ENCODE data around the gene FSHB.

FSHB gene

GRCh38 chr11:30206249-30206996 lies 24.4 kb upstream of the FSHB start:
- no peak for DNase-seq (ENCODE audit: low read depth)
- no peak for TF ChIP-seq CTCF (conservative IDR thresholded peaks at IDR 0.05; ENCODE audit: low read depth, low read length)
- no peak overlapping the region for H3K4me3 ChIP-seq (ENCODE audit: low read depth, low read length)

DNA sequence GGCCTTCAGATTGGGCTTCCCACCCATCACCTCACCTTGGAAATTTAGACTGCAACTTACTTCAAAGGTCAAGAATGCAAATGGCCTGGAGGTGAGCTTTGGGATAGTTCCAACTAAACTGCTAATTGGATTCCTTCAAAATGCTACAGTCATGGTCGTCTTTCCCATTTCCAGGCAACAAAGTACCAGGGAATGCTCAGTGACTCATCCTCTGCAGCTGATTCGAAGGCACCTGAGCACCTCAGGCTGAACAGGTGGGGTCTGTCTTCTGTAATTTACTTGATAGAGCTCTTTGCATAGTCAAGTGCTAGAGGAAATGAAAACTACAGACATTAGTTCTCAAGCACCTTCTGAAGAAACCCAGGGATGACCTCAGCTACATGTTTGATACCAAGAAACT lies 20.5 kb upstream of the FSHB start:
- H3K4me3 ChIP-seq (ENCODE audit: low read depth, low read length): no peak overlapping the region
- no peak for TF ChIP-seq CTCF (conservative IDR thresholded peaks at IDR 0.05; ENCODE audit: low read depth, low read length)
- no peak for DNase-seq (ENCODE audit: low read depth)

DNA sequence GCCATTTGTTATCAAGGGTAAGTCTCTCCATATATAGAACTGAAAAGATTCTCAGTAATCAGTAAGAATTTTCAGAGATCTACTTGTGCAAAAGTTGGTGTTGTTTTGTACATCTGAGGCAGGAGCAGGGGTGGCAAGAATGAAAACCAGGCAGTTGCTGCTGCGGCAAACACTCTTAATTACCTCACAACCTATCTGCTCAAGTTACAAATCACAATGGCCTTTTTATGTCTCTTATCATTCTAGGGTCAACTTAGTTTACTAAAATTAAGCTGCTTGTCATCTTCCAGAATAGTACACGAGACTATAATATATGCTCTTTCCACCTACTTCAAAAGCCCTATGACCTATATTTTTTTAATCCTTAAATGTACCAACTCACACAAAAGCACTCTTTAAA lies 14.3 kb upstream of the FSHB start:
- no peak for DNase-seq (ENCODE audit: low read depth)
- no peak overlapping the region for H3K4me3 ChIP-seq (ENCODE audit: low read depth, low read length)
- no peak for TF ChIP-seq CTCF (conservative IDR thresholded peaks at IDR 0.05; ENCODE audit: low read depth, low read length)

DNA sequence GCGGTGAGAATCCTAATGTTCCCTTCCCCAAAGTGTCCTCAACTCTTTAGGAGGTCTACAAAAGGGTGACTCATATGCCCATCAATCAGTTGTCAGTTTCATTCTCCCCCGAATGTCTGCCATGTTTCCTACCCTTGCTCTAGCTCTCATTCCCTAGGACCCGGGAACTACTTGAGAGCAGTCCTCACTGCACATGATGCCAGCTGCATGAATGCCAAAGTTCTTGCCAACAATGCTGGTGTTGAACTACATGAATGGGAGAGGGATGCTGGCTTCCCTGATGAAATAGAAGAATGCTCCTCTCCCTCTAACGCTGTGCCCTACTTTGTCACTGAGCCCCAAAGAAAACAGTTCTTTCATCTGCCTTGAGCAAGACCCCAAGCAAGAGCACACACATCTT lies 12.5 kb upstream of the FSHB start:
- no peak for TF ChIP-seq CTCF (conservative IDR thresholded peaks at IDR 0.05; ENCODE audit: low read depth, low read length)
- no peak for DNase-seq (ENCODE audit: low read depth)
- no peak overlapping the region for H3K4me3 ChIP-seq (ENCODE audit: low read depth, low read length)

- no peak for DNase-seq (ENCODE audit: low read depth)
- no peak overlapping the region for H3K4me3 ChIP-seq (ENCODE audit: low read depth, low read length)
- TF ChIP-seq CTCF (conservative IDR thresholded peaks at IDR 0.05; ENCODE audit: low read depth, low read length): no peak
Observed at GRCh38 chr11:30225642-30226041, 5.2 kb upstream of the FSHB start.

GRCh38 chr11:30228323-30228884 lies 2.4 kb upstream of the FSHB start:
- DNase-seq (ENCODE audit: low read depth): no peak
- no peak for TF ChIP-seq CTCF (conservative IDR thresholded peaks at IDR 0.05; ENCODE audit: low read depth, low read length)
- no peak overlapping the region for H3K4me3 ChIP-seq (ENCODE audit: low read depth, low read length)

- no peak for TF ChIP-seq CTCF (conservative IDR thresholded peaks at IDR 0.05; ENCODE audit: low read depth, low read length)
- DNase-seq (ENCODE audit: low read depth): no peak
- no peak overlapping the region for H3K4me3 ChIP-seq (ENCODE audit: low read depth, low read length)
Observed at GRCh38 chr11:30239025-30239424, 8.2 kb downstream of the FSHB start.
